ENCODE results near the gene UTS2R. TPM values are rescaled to one million over a fixed set of nuclear protein-coding genes. Genes with fewer than 3 reads are reported as not detected.
"Not testable (repeated sequence)": the region's sequence is repeated elsewhere in the genome, so short reads cannot be mapped to it uniquely, and the experiment has no call there.

Gene UTS2R
- total RNA-seq, 1 donor from 2014 or later, result 7.2 TPM

DNA sequence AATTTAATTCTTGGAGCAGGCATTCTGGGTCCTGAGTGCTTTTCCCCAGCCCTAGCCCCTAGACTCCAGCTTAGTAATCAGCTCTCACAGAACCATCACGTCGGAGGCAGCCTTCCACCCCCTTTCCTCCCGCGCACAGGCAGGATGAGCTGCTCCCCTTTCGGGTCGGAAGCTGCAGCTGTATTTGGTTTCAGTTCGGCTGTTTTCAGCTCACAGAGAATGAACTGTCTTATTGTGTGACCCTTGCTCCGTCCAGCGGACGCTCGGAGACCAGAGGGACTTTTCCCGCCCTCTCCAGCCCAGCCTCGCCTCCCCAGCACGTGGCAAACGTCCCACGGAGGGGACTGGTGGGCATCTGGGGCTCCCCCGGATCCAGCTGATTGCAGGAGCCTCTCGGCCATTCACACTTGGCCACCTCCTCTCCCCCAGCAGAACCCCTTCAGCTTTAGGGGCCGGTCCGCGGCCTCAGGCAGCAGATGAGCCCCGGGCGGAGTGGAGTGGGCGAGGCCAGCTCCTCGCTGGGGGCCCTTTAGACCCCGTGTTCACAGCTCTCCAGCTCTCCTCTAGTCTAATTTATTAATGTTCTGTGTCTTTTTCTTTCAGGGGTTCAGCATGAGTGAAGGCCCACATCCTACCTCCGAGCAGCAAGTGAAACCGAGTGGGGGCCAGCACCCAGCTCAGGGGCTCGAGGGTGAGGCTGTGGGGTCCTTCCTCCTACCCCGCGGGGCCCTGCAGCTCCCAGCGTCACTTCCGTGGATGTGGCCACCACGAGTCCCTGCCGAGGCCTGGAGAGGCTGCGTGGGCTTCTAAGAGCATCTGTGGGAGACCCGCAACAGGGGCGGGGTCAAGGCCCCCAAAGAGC, 863 bp upstream of the UTS2R start:
- TF ChIP-seq, protein P1, sequence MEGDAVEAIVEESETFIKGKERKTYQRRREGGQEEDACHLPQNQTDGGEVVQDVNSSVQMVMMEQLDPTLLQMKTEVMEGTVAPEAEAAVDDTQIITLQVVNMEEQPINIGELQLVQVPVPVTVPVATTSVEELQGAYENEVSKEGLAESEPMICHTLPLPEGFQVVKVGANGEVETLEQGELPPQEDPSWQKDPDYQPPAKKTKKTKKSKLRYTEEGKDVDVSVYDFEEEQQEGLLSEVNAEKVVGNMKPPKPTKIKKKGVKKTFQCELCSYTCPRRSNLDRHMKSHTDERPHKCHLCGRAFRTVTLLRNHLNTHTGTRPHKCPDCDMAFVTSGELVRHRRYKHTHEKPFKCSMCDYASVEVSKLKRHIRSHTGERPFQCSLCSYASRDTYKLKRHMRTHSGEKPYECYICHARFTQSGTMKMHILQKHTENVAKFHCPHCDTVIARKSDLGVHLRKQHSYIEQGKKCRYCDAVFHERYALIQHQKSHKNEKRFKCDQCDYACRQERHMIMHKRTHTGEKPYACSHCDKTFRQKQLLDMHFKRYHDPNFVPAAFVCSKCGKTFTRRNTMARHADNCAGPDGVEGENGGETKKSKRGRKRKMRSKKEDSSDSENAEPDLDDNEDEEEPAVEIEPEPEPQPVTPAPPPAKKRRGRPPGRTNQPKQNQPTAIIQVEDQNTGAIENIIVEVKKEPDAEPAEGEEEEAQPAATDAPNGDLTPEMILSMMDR (IDR thresholded peaks at IDR 0.05; ENCODE audit: partially characterized antibody, unreplicated experiment), result no peak
- peaks cover 10% of the 10 kb centered on the region for H3K27me3 Mint-ChIP-seq (ENCODE audit: unreplicated experiment)
- DNase-seq, result no peak
- H3K4me3 Mint-ChIP-seq (ENCODE audit: unreplicated experiment), result peak overlapping the region; percentile 49
- peaks cover 3% of the 10 kb centered on the region for H3K9me3 Mint-ChIP-seq (ENCODE audit: unreplicated experiment)
- H3K36me3 Mint-ChIP-seq (ENCODE audit: unreplicated experiment), result no peaks in the 10 kb centered on the region
- peaks cover 8% of the 10 kb centered on the region for H3K4me1 Mint-ChIP-seq (ENCODE audit: low read depth, unreplicated experiment)
- no peak overlapping the region for H3K27ac Mint-ChIP-seq (ENCODE audit: unreplicated experiment)

DNA sequence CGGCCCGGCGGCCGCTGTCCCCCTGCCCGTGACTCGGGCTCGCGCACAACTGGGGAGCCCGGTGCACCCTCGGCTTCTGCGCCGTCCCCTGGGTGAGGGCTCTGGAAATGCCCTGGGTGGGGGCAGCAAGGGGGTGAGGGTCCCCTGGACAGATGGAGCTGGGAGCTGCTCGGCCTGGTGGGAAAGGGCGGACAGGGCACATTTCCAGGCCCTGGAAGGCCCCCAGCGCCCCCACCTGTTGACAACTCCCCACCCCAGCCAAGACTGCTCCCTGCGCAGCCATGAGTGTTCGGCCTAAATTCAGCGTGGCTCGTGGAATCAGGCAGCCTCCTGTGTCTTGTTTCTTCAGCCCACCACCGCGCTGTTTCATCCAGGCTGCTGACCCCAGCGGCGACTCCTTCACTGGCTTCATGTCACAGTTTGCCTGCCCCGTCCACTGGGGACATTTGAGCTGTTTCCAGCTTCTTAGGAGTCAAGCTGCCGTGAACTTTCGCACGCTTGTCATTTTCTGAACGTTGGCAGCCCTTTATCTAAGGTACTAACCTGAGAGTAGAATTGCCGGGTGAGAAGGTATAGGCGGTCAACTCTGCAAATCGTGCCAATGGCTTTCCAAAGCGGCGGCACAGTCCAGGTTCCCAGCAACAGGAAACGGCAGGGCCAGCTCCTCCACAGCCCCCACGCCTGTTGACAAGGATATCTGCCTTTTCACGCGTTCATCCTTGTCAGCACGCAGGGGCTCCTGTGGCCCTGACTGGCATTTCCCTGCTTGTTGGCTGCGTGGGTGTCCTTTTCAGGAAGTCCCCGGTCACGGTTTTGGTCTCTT, 895 bp downstream of the UTS2R start:
- Mint-ChIP-seq H3K4me1 (ENCODE audit: low read depth, unreplicated experiment) (peaks cover 8% of the 10 kb centered on the region), H3K9me3 (ENCODE audit: unreplicated experiment) (peaks cover 3% of the 10 kb centered on the region), H3K27me3 (ENCODE audit: unreplicated experiment) (peaks cover 10% of the 10 kb centered on the region), H3K36me3 (ENCODE audit: unreplicated experiment) (no peaks in the 10 kb centered on the region), H3K4me3 (ENCODE audit: unreplicated experiment) (peak overlapping the region; percentile 82), H3K27ac (ENCODE audit: unreplicated experiment) (no peak overlapping the region)
- DNase-seq, result peak; percentile 53
- TF ChIP-seq, protein P1 (IDR thresholded peaks at IDR 0.05; ENCODE audit: partially characterized antibody, unreplicated experiment), result no peak

DNA sequence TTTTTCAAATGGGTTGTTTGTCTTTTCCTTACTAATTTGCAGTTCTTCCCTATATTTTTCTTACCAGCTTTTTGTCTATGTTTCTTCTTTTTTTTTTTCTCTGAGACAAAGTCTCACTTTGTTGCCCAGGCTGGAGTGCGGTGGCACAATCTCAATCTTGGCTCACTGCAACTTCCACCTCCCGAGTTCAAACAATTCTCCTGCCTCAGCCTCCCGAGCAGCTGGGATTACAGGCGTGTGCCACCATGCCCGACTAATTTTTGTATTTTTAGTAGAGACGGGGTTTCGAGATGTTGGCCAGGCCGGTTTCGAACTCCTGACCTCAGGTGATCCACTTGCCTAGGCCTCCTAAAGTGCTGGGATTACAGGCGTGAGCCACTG, 1.5 kb downstream of the UTS2R start:
- not testable (repeated sequence) for H3K36me3 Mint-ChIP-seq (ENCODE audit: unreplicated experiment); H3K4me1 Mint-ChIP-seq (ENCODE audit: low read depth, unreplicated experiment); DNase-seq; H3K27ac Mint-ChIP-seq (ENCODE audit: unreplicated experiment); H3K9me3 Mint-ChIP-seq (ENCODE audit: unreplicated experiment)
- Mint-ChIP-seq H3K27me3 (ENCODE audit: unreplicated experiment) (peaks cover 10% of the 10 kb centered on the region), H3K4me3 (ENCODE audit: unreplicated experiment) (peak overlapping the region; percentile 82)

DNA sequence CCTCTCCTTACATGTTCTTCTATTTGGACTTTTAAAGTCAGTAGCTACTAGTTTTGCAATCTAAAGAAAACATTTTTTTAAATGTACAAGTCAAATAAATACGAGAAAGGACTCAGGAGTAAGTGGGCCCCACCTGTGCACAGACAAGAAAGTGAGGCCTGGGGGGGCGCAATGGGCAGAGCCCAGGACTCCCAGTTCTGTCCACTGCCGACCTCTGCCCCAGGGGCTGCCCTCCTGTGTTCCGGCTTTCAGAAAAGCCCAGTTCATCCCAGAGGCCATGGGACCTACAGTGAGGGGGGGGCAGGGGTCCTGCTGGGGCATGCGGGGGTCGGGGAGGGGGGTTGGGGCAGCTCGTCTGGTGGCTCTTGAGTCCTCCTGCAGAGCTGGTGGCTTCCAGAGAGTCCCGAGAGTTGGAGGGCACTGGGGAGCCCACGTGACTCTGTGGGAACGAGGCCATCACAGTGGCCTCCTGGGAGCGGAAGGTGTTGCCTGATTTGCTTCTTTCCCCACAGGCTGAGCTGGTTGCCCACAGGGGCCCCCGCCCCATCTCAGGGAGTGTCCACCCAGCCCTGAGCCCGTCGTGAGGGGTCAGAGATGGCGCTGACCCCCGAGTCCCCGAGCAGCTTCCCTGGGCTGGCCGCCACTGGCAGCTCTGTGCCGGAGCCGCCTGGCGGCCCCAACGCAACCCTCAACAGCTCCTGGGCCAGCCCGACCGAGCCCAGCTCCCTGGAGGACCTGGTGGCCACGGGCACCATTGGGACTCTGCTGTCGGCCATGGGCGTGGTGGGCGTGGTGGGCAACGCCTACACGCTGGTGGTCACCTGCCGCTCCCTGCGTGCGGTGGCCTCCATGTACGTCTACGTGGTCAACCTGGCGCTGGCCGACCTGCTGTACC, 2.4 kb downstream of the UTS2R start:
- Mint-ChIP-seq H3K9me3 (ENCODE audit: unreplicated experiment) (peaks cover 6% of the 10 kb centered on the region), H3K4me1 (ENCODE audit: low read depth, unreplicated experiment) (peaks cover 9% of the 10 kb centered on the region), H3K27ac (ENCODE audit: unreplicated experiment) (no peak overlapping the region), H3K27me3 (ENCODE audit: unreplicated experiment) (peaks cover 13% of the 10 kb centered on the region), H3K4me3 (ENCODE audit: unreplicated experiment) (peak overlapping the region; percentile 82), H3K36me3 (ENCODE audit: unreplicated experiment) (no peaks in the 10 kb centered on the region)
- DNase-seq, result no peak
- TF ChIP-seq, protein P1 (IDR thresholded peaks at IDR 0.05; ENCODE audit: partially characterized antibody, unreplicated experiment), result no peak

Measured in glutamatergic neuron (in vitro differentiated cells).